Fibroblast of lung (primary cell): Measurements from ENCODE around the gene RGS16.

Experiments used
- CTCF ChIP-seq, 2 donors: IDR thresholded peaks in 1 of 2; conservative IDR thresholded peaks in 1 of 2; 1 replicate in 1 of 2; 2 replicates in 1 of 2; pipeline ENCODE4 v1.5.1; 2011 to 2012; ENCODE audit warnings: low read length in 2 of 2, control low read depth in 1 of 2, inconsistent platforms in 1 of 2, low read depth in 1 of 2, mild to moderate bottlenecking in 1 of 2
- EZH2 ChIP-seq: IDR thresholded peaks from 2 replicates; pipeline ENCODE4 v1.5.1; 2012; ENCODE audit warnings: low read length, control low read depth, mild to moderate bottlenecking; ENCODE audit errors: missing control alignments

- TF ChIP-seq CTCF (conservative IDR thresholded peaks at IDR 0.05 in 1 of 2, IDR thresholded peaks at IDR 0.05 in 1 of 2; ENCODE audit: low read depth in 1 of 2, low read length in 2 of 2), result no peak
- no peak for TF ChIP-seq EZH2
Measured at GRCh38 chr1:182628657-182629056, 24.5 kb upstream of the RGS16 start.
